VCaP (cell line): ENCODE measurements around the gene NEUROD4.
"Not testable (repeated sequence)": the region's sequence is repeated elsewhere in the genome, so short reads cannot be mapped to it uniquely, and the experiment has no call there.

Experiments used
- H3K27ac ChIP-seq: fragments of 450-650 bp; 2 replicates; pipeline ENCODE4 v1.5.1; 2017
- TF ChIP-seq, protein P1 (sequence below): fragments of 450-650 bp; conservative IDR thresholded peaks from 2 replicates; pipeline ENCODE4 v1.5.1; 2017; ENCODE audit warnings: mild to moderate bottlenecking, moderate library complexity

Gene NEUROD4

DNA sequence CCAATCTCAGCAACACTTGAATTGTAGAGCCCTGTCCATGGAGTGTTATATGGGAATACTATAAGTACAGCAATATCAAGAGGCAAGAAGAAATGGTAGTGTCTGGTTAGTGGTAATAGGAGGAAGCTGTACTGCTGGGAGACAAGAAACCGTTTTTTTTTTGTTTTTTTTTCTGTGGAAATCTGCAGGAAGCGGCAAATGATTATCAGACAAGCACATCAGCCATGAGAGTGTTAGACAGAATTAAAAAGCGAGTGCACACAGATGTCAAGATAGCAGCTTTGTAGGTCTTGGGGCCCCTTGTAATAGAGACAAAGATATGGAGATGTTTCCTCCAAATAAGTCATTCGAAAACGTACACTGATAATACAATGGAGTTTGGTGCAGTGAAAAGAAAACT is 41.9 kb upstream of the NEUROD4 start:
- TF ChIP-seq, protein P1, sequence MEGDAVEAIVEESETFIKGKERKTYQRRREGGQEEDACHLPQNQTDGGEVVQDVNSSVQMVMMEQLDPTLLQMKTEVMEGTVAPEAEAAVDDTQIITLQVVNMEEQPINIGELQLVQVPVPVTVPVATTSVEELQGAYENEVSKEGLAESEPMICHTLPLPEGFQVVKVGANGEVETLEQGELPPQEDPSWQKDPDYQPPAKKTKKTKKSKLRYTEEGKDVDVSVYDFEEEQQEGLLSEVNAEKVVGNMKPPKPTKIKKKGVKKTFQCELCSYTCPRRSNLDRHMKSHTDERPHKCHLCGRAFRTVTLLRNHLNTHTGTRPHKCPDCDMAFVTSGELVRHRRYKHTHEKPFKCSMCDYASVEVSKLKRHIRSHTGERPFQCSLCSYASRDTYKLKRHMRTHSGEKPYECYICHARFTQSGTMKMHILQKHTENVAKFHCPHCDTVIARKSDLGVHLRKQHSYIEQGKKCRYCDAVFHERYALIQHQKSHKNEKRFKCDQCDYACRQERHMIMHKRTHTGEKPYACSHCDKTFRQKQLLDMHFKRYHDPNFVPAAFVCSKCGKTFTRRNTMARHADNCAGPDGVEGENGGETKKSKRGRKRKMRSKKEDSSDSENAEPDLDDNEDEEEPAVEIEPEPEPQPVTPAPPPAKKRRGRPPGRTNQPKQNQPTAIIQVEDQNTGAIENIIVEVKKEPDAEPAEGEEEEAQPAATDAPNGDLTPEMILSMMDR, result no peak
- H3K27ac ChIP-seq, result no peak overlapping the region

DNA sequence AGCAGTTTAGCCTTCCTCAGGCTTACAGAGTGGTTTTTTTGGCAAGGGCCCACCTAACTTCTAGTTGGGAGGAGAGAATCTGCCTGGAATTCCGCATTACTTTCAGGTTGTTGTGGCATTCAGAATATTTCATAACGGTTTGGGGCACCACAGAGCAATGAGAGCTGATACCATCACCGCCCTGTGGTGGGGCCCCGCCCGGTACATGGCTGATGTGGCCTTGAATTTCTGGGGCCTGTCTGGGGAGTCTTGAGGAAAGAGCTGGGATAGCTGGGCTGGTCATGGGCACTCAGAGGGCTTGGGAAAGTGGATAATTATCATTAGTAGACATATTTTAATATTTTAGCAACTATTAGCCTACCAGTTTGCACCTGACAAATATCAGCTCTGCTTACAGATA is 39.4 kb upstream of the NEUROD4 start:
- TF ChIP-seq, protein P1, result no peak
- no peak overlapping the region for H3K27ac ChIP-seq

DNA sequence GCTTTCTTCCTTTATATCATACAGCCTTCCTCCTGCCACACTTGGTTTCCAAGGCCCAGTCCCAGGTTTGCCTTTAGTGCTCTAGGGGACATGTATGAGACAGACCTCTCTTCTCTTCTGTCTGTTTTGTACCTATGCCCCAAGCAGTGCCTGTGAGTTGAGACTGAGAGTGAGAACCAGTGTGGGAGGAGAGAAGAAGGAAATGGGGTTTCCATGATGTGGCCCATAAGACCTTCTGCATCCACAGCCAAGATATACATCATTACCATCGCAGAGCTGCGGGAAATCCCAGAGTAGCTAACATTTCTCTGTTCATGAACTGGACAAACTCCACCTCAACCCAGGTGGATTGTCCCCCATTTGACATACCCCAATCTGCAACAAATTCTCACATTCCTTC is 38.0 kb upstream of the NEUROD4 start:
- no peak overlapping the region for H3K27ac ChIP-seq
- TF ChIP-seq, protein P1, result no peak

DNA sequence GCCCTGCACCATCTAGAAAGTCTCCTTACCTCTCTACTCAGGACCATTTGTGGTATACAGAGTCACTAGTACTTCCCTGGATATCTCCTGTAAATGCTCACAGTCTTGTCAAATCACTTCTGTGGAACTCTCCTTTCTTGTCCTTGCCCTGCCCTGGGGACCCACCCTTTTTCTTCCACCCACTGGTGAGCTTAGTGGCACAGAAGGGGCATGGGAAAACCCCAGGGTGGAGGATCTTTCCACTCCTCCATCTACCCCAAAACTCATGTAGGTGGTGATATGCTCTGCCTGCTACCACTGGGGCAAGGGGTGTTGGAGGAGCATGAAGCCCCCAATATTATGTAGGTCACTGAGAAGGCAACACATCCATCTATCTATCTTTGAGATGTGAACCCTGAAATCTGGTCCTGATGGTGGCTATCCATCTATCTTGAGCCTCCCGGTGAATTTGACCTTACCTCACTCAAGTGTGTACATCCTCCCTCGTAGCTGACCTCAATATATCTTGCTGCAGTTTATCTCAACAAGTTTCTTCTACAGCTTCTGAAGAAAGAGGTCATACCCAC is 36.2 kb upstream of the NEUROD4 start:
- TF ChIP-seq, protein P1, result no peak
- no peak overlapping the region for H3K27ac ChIP-seq

DNA sequence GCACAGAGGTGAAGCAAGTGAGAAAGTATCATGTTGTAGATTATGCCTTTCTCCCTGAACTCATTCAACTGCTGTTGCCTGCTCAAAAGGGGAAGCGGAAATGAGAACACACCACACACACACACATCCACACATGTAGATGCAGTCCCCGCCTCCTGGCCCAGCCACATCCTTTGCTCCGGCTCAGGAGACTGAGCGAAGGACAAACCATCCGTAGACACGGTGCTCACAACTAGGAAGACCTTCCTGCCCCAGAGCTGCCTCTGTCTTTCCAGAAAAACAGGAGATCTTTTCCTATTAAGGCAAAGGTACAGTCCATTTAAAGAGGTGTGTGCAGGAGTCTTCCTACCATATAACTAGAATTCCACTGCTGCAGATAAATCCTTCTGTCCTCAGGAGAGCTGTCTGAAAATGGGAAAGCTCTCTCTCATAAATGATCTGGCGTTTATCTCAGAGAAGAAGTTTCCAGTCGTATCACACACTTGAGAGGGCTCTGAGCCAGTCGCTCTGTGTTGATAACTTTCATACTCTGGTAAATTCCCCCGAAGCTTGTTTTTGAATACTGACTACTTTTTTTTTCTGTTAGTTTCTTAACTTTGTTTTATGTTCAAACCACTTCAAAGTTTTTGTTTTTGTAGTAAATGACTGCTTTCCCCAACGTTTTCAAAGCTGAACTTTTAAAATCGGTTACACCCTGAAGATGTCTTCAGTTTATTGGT is 35.0 kb upstream of the NEUROD4 start, which contains the start of gene TESPA1:
TESPA1 (minus strand) TSS at position 105 of the 719 bp plus-strand sequence. CDS start 10,200 bp downstream, outside the sequence.
- TF ChIP-seq, protein P1, result no peak
- H3K27ac ChIP-seq, result no peak within 1 kb of the TSS

DNA sequence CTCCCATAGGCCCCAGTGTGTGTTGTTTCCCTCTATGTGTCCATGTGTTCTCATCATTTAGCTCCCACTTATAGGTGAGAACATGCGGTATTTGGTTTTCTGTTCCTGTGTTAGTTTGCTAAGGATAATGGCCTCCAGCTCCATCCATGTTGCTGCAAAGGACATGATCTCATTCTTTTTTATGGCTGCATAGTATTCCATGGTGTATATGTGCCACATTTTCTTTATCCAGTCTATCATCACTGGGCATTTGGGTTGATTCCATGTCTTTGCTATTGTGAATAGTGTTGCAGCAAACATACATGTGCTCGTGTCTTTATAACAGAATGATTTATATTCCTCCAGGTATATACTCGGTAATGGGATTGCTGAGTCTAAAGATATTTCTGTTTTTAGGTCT is 33.0 kb upstream of the NEUROD4 start:
- H3K27ac ChIP-seq, result not testable (repeated sequence)

DNA sequence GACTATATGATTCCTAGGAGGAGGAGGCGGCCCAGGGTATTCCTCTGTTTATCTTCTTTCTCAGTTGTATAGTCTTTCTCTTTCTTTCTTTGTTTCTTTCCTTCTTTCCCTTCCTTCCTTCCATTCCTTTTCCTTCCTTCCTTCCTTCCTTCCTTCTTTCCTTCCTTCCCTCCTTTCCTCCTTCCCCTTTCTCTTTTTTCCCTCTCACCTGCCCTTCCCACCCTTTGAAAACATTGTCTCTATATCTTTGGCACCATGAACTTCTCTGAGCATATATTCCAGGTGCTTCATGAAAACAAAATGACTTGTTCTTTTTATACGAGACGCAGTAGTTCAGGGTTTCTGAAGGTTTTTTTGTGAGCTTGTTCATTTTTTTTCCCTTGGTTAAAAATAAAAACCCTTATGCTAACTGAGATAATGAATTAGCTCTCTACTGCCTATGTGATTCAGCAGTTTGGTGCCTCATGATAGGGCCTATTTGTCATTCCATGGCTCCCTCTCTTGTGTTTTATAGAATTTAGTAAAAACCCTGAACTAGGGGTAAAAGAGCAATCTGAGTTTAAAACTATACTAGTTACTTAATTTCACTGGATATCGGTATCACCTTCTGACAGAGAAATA is 32.1 kb upstream of the NEUROD4 start:
- TF ChIP-seq, protein P1, result no peak
- no peak overlapping the region for H3K27ac ChIP-seq
